DMS153 treated with DMSO at 0.1 percent for 48 hours (cell line): ENCODE results near the gene TCEAL2.
"Not testable (repeated sequence)": the region's sequence is repeated elsewhere in the genome, so short reads cannot be mapped to it uniquely, and the experiment has no call there.

Source experiments
- DNase-seq: peaks from one replicate; lab custom pipeline; 2025; ENCODE audit not compliant: unreplicated experiment; lab: John Stamatoyannopoulos, UW

Gene TCEAL2

GRCh38 chrX:102125436-102125835, at the start of gene TCEAL2:
TCEAL2 (plus strand) TSS chrX:102125679; CDS start chrX:102126831, 1,152 bp downstream.
- DNase-seq = not testable (repeated sequence)

- DNase-seq = no peak
These were observed 48.1 kb upstream of the TCEAL2 start for GRCh38 chrX:102077426-102077825.

- DNase-seq = no peak
These were observed 39.8 kb upstream of the TCEAL2 start for GRCh38 chrX:102085706-102086105.

- DNase-seq = no peak
These were observed 12.1 kb upstream of the TCEAL2 start for GRCh38 chrX:102113367-102113766.

GRCh38 chrX:102115748-102116147, 9.7 kb upstream of the TCEAL2 start:
- DNase-seq = no peak

GRCh38 chrX:102125014-102125413, 465 bp upstream of the TCEAL2 start:
- not testable (repeated sequence) for DNase-seq

GRCh38 chrX:102126080-102126818, 770 bp downstream of the TCEAL2 start:
- DNase-seq = not testable (repeated sequence)

- DNase-seq = no peak
These were observed 1.4 kb downstream of the TCEAL2 start for GRCh38 chrX:102126863-102127262.

- no peak for DNase-seq
These were observed 4.0 kb downstream of the TCEAL2 start for GRCh38 chrX:102129473-102129872.

- DNase-seq = no peak
These were observed 12.6 kb downstream of the TCEAL2 start for GRCh38 chrX:102138064-102138463.

GRCh38 chrX:102140876-102141275, 15.4 kb downstream of the TCEAL2 start:
- DNase-seq = not testable (repeated sequence)

- not testable (repeated sequence) for DNase-seq
These were observed 16.2 kb downstream of the TCEAL2 start for GRCh38 chrX:102141631-102142030.

- not testable (repeated sequence) for DNase-seq
These were observed 16.8 kb downstream of the TCEAL2 start, which contains the start of gene TCEAL6 for GRCh38 chrX:102142274-102142673. TCEAL6 (minus strand) TSS chrX:102142481.

- no peak for DNase-seq
These were observed 28.9 kb downstream of the TCEAL2 start for GRCh38 chrX:102154218-102154860.

GRCh38 chrX:102154900-102155805, 29.7 kb downstream of the TCEAL2 start:
- DNase-seq = no peak

- DNase-seq = peak; percentile 51
These were observed 30.3 kb downstream of the TCEAL2 start, which contains the start of gene BEX5 for GRCh38 chrX:102155806-102156179. BEX5 (minus strand) TSS chrX:102155977; CDS start chrX:102154265, 1,712 bp downstream.
